HEK293 (cell line): ENCODE results near the gene ERGIC1.

Experiments used
- BCL11A ChIP-seq: fragments of 450-650 bp; formaldehyde crosslinking; IDR thresholded peaks from 2 replicates; pipeline ENCODE4 v1.5.1; 2016; ENCODE audit warnings: low read depth, missing biosample characterization, missing genetic modification characterization
- ZBTB1 ChIP-seq: fragments of 450-650 bp; formaldehyde crosslinking; IDR thresholded peaks from 2 replicates; pipeline ENCODE4 v1.5.1; 2016; ENCODE audit warnings: missing biosample characterization, missing genetic modification characterization
- ZEB2 ChIP-seq: fragments of 450-650 bp; formaldehyde crosslinking; IDR thresholded peaks from 2 replicates; pipeline ENCODE4 v1.5.1; 2016; ENCODE audit warnings: missing biosample characterization, missing genetic modification characterization
- ZNF521 ChIP-seq: fragments of 450-650 bp; formaldehyde crosslinking; IDR thresholded peaks from 2 replicates; pipeline ENCODE4 v1.5.1; 2017; ENCODE audit warnings: missing biosample characterization, mild to moderate bottlenecking, missing genetic modification characterization
- ZNF677 ChIP-seq: fragments of 450-650 bp; IDR thresholded peaks from 2 replicates; pipeline ENCODE4 v1.5.0; 2018; ENCODE audit warnings: missing biosample characterization, mild to moderate bottlenecking, missing genetic modification characterization, moderate library complexity
- ZNF785 ChIP-seq: fragments of 450-650 bp; formaldehyde crosslinking; IDR thresholded peaks from 2 replicates; pipeline ENCODE4 v1.5.1; 2016; ENCODE audit warnings: missing biosample characterization, missing genetic modification characterization
- TF ChIP-seq, protein P1 (sequence below): fragments of 450-650 bp; formaldehyde crosslinking; IDR thresholded peaks from 2 replicates; pipeline ENCODE4 v1.5.1; 2016; ENCODE audit warnings: missing biosample characterization, missing genetic modification characterization
- TF ChIP-seq, protein P2 (sequence below): fragments of 450-650 bp; formaldehyde crosslinking; IDR thresholded peaks from 2 replicates; pipeline ENCODE4 v1.5.1; 2016; ENCODE audit warnings: missing biosample characterization, missing genetic modification characterization, borderline replicate concordance
- TF ChIP-seq, protein P3 (sequence below): fragments of 450-650 bp; formaldehyde crosslinking; IDR thresholded peaks from 2 replicates; pipeline ENCODE4 v1.5.1; 2016; ENCODE audit warnings: missing biosample characterization, missing genetic modification characterization
- TF ChIP-seq, protein P4 (sequence below): fragments of 450-650 bp; formaldehyde crosslinking; IDR thresholded peaks from 2 replicates; pipeline ENCODE4 v1.5.1; 2016; ENCODE audit warnings: missing biosample characterization, missing genetic modification characterization, borderline replicate concordance
- TF ChIP-seq, protein P5 (sequence below): fragments of 450-650 bp; formaldehyde crosslinking; IDR thresholded peaks from 2 replicates; pipeline ENCODE4 v1.5.1; 2016; ENCODE audit warnings: missing biosample characterization, missing genetic modification characterization
- TF ChIP-seq, protein P6 (sequence below): fragments of 450-650 bp; formaldehyde crosslinking; IDR thresholded peaks from 2 replicates; pipeline ENCODE4 v1.5.1; 2017; ENCODE audit warnings: missing biosample characterization, missing genetic modification characterization

DNA sequence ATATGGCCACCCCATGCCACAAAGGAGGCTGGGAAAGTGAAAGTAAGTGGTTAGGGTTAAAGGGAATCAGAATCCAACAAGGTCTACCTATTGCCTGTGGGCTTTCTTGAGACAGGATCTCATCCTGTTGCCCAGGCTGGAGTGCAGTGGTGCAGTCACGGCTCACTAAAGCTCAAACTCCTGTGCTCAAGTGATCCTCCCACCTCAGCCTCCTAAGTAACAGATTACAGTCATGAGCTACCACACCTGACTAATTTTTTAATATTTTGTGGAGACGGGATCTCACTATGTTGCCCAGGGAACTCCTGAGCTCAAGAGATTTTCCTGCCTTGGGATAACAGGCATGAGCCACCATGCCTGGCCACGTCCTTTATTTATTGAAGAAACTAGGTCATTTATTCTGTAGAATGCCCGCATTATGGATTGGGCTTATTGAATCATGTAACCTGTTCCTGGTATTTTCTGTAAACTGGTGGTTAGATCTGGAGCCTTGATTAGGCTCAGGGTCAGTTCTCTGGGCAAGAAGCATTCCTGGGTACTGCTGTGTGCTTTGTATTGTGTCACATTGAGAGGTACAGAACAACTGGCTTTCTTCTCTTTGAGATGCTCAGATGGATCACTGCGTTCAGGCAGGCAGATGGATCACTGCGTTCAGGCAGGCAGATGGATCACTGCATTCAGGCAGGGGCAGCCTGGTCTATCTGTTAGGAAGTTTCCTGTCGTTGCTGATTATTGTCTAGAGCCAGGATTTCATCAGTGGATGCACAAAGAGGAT, 41.6 kb downstream of the ERGIC1 start:
- TF ChIP-seq, protein P1, sequence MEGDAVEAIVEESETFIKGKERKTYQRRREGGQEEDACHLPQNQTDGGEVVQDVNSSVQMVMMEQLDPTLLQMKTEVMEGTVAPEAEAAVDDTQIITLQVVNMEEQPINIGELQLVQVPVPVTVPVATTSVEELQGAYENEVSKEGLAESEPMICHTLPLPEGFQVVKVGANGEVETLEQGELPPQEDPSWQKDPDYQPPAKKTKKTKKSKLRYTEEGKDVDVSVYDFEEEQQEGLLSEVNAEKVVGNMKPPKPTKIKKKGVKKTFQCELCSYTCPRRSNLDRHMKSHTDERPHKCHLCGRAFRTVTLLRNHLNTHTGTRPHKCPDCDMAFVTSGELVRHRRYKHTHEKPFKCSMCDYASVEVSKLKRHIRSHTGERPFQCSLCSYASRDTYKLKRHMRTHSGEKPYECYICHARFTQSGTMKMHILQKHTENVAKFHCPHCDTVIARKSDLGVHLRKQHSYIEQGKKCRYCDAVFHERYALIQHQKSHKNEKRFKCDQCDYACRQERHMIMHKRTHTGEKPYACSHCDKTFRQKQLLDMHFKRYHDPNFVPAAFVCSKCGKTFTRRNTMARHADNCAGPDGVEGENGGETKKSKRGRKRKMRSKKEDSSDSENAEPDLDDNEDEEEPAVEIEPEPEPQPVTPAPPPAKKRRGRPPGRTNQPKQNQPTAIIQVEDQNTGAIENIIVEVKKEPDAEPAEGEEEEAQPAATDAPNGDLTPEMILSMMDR (tag by site-specific recombination), result no peak
- TF ChIP-seq, protein P2, sequence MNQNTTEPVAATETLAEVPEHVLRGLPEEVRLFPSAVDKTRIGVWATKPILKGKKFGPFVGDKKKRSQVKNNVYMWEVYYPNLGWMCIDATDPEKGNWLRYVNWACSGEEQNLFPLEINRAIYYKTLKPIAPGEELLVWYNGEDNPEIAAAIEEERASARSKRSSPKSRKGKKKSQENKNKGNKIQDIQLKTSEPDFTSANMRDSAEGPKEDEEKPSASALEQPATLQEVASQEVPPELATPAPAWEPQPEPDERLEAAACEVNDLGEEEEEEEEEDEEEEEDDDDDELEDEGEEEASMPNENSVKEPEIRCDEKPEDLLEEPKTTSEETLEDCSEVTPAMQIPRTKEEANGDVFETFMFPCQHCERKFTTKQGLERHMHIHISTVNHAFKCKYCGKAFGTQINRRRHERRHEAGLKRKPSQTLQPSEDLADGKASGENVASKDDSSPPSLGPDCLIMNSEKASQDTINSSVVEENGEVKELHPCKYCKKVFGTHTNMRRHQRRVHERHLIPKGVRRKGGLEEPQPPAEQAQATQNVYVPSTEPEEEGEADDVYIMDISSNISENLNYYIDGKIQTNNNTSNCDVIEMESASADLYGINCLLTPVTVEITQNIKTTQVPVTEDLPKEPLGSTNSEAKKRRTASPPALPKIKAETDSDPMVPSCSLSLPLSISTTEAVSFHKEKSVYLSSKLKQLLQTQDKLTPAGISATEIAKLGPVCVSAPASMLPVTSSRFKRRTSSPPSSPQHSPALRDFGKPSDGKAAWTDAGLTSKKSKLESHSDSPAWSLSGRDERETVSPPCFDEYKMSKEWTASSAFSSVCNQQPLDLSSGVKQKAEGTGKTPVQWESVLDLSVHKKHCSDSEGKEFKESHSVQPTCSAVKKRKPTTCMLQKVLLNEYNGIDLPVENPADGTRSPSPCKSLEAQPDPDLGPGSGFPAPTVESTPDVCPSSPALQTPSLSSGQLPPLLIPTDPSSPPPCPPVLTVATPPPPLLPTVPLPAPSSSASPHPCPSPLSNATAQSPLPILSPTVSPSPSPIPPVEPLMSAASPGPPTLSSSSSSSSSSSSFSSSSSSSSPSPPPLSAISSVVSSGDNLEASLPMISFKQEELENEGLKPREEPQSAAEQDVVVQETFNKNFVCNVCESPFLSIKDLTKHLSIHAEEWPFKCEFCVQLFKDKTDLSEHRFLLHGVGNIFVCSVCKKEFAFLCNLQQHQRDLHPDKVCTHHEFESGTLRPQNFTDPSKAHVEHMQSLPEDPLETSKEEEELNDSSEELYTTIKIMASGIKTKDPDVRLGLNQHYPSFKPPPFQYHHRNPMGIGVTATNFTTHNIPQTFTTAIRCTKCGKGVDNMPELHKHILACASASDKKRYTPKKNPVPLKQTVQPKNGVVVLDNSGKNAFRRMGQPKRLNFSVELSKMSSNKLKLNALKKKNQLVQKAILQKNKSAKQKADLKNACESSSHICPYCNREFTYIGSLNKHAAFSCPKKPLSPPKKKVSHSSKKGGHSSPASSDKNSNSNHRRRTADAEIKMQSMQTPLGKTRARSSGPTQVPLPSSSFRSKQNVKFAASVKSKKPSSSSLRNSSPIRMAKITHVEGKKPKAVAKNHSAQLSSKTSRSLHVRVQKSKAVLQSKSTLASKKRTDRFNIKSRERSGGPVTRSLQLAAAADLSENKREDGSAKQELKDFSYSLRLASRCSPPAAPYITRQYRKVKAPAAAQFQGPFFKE (tag by site-specific recombination), result no peak
- TF ChIP-seq, protein P3, sequence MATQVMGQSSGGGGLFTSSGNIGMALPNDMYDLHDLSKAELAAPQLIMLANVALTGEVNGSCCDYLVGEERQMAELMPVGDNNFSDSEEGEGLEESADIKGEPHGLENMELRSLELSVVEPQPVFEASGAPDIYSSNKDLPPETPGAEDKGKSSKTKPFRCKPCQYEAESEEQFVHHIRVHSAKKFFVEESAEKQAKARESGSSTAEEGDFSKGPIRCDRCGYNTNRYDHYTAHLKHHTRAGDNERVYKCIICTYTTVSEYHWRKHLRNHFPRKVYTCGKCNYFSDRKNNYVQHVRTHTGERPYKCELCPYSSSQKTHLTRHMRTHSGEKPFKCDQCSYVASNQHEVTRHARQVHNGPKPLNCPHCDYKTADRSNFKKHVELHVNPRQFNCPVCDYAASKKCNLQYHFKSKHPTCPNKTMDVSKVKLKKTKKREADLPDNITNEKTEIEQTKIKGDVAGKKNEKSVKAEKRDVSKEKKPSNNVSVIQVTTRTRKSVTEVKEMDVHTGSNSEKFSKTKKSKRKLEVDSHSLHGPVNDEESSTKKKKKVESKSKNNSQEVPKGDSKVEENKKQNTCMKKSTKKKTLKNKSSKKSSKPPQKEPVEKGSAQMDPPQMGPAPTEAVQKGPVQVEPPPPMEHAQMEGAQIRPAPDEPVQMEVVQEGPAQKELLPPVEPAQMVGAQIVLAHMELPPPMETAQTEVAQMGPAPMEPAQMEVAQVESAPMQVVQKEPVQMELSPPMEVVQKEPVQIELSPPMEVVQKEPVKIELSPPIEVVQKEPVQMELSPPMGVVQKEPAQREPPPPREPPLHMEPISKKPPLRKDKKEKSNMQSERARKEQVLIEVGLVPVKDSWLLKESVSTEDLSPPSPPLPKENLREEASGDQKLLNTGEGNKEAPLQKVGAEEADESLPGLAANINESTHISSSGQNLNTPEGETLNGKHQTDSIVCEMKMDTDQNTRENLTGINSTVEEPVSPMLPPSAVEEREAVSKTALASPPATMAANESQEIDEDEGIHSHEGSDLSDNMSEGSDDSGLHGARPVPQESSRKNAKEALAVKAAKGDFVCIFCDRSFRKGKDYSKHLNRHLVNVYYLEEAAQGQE, result no peak
- TF ChIP-seq BCL11A, result no peak
- no peak for TF ChIP-seq ZNF677 (tag by site-specific recombination)
- TF ChIP-seq, protein P4, sequence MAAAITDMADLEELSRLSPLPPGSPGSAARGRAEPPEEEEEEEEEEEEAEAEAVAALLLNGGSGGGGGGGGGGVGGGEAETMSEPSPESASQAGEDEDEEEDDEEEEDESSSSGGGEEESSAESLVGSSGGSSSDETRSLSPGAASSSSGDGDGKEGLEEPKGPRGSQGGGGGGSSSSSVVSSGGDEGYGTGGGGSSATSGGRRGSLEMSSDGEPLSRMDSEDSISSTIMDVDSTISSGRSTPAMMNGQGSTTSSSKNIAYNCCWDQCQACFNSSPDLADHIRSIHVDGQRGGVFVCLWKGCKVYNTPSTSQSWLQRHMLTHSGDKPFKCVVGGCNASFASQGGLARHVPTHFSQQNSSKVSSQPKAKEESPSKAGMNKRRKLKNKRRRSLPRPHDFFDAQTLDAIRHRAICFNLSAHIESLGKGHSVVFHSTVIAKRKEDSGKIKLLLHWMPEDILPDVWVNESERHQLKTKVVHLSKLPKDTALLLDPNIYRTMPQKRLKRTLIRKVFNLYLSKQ (tag by site-specific recombination), result no peak
- no peak for TF ChIP-seq ZEB2
- no peak for TF ChIP-seq ZNF521
- TF ChIP-seq, protein P5, sequence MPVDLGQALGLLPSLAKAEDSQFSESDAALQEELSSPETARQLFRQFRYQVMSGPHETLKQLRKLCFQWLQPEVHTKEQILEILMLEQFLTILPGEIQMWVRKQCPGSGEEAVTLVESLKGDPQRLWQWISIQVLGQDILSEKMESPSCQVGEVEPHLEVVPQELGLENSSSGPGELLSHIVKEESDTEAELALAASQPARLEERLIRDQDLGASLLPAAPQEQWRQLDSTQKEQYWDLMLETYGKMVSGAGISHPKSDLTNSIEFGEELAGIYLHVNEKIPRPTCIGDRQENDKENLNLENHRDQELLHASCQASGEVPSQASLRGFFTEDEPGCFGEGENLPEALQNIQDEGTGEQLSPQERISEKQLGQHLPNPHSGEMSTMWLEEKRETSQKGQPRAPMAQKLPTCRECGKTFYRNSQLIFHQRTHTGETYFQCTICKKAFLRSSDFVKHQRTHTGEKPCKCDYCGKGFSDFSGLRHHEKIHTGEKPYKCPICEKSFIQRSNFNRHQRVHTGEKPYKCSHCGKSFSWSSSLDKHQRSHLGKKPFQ (tag by site-specific recombination), result no peak
- TF ChIP-seq ZBTB1, result no peak
- no peak for TF ChIP-seq ZNF785
- TF ChIP-seq, protein P6, sequence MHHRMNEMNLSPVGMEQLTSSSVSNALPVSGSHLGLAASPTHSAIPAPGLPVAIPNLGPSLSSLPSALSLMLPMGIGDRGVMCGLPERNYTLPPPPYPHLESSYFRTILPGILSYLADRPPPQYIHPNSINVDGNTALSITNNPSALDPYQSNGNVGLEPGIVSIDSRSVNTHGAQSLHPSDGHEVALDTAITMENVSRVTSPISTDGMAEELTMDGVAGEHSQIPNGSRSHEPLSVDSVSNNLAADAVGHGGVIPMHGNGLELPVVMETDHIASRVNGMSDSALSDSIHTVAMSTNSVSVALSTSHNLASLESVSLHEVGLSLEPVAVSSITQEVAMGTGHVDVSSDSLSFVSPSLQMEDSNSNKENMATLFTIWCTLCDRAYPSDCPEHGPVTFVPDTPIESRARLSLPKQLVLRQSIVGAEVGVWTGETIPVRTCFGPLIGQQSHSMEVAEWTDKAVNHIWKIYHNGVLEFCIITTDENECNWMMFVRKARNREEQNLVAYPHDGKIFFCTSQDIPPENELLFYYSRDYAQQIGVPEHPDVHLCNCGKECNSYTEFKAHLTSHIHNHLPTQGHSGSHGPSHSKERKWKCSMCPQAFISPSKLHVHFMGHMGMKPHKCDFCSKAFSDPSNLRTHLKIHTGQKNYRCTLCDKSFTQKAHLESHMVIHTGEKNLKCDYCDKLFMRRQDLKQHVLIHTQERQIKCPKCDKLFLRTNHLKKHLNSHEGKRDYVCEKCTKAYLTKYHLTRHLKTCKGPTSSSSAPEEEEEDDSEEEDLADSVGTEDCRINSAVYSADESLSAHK (tag by site-specific recombination), result no peak
